Thoracic aorta (tissue), 2 donors: ENCODE results near the gene WDSUB1. TPM values are rescaled to one million over a fixed set of nuclear protein-coding genes. Genes with fewer than 3 reads are reported as not detected.

ENCODE experiments used
- ATAC-seq: fragments of 150-250 bp; one replicate; pipeline ENCODE4 v1.8.0; 2017; ENCODE audit warnings: low read depth; ENCODE audit not compliant: insufficient number of reproducible peaks, low FRiP score
- DNase-seq: peaks from one replicate; pipeline ENCODE4 v3.0.0-alpha.2; 2020; ENCODE audit warnings: low spot score
- H3K27ac ChIP-seq, 2 donors: fragments of 200-600 bp; sonication (generic); 1 replicate in 1 of 2; 2 replicates in 1 of 2; pipeline ENCODE4 v1.5.1; 2016; ENCODE audit warnings: mild to moderate bottlenecking in 2 of 2, moderate library complexity in 2 of 2
- H3K27me3 ChIP-seq: fragments of 200-600 bp; sonication (generic); replicated peaks from 2 replicates; pipeline ENCODE4 v1.6.0; 2016; ENCODE audit warnings: mild to moderate bottlenecking; ENCODE audit not compliant: insufficient read depth
- H3K36me3 ChIP-seq: fragments of 200-600 bp; sonication (generic); one replicate; pipeline ENCODE4 v1.5.1; 2016
- H3K4me1 ChIP-seq, 2 donors: fragments of 200-600 bp; sonication (generic); 1 replicate in 1 of 2; 2 replicates in 1 of 2; pipeline versions ENCODE4 v1.5.1 to v1.6.0; 2016; ENCODE audit warnings: low read depth in 2 of 2, mild to moderate bottlenecking in 1 of 2; ENCODE audit not compliant: control insufficient read depth in 1 of 2
- H3K4me3 ChIP-seq: fragments of 200-600 bp; sonication (generic); 2 replicates; pipeline ENCODE4 v1.5.1; 2016; ENCODE audit warnings: mild to moderate bottlenecking
- H3K9me3 ChIP-seq: fragments of 200-600 bp; sonication (generic); 2 replicates; pipeline ENCODE4 v1.5.1; 2016
- CTCF ChIP-seq: fragments of 200-600 bp; sonication (generic); IDR thresholded peaks from one replicate; pipeline ENCODE4 v1.5.1; 2019; ENCODE audit warnings: antibody characterized with exemption
- total RNA-seq, 2 donors: library from RNA; depleted of rRNA; stranded (reverse); fragments of >200 nt; gene quantifications; one replicate each; pipeline versions ENCODE4 v1.1.0 to v1.2.3, GENCODE V29; 2016

The WDSUB1 gene
- total RNA-seq, 2 donors from 2014 or later, result 3.5 to 11.2 TPM

- Histone ChIP-seq H3K27me3 (no peaks in the 10 kb centered on the region), H3K4me3 (no peak overlapping the region), H3K27ac (no peak overlapping the region), H3K4me1 (no peaks in the 10 kb centered on the region), H3K36me3 (peaks cover 2% of the 10 kb centered on the region), H3K9me3 (no peaks in the 10 kb centered on the region)
- no peak for TF ChIP-seq CTCF
- no peak for DNase-seq
- no peak for ATAC-seq
Measured at GRCh38 chr2:159256159-159256558, 30.3 kb downstream of the WDSUB1 start.

GRCh38 chr2:159252905-159253304, 33.6 kb downstream of the WDSUB1 start:
- no peak overlapping the region for H3K27ac ChIP-seq
- TF ChIP-seq CTCF, result no peak
- DNase-seq (no peak), ATAC-seq (no peak)
- H3K4me3 ChIP-seq, result no peak overlapping the region
- H3K36me3 ChIP-seq, result peaks cover 2% of the 10 kb centered on the region
- no peaks in the 10 kb centered on the region for H3K27me3 ChIP-seq
- peaks cover 7 to 11% of the 10 kb centered on the region in 2 donors for H3K4me1 ChIP-seq
- H3K9me3 ChIP-seq, result no peaks in the 10 kb centered on the region

- no peak for TF ChIP-seq CTCF
- H3K9me3 ChIP-seq, result no peaks in the 10 kb centered on the region
- H3K27me3 ChIP-seq, result no peaks in the 10 kb centered on the region
- H3K4me1 ChIP-seq, result peaks cover 7 to 11% of the 10 kb centered on the region in 2 donors
- ATAC-seq (no peak), DNase-seq (no peak)
- H3K36me3 ChIP-seq, result no peaks in the 10 kb centered on the region
- no peak overlapping the region for H3K4me3 ChIP-seq
- H3K27ac ChIP-seq, result peak overlapping the region in 1 of 2 donors; percentile 84
Measured at GRCh38 chr2:159251296-159252173, 35.0 kb downstream of the WDSUB1 start.

- ATAC-seq (peak; percentile 58), DNase-seq (peak; percentile 43)
Measured at GRCh38 chr2:159249990-159250715, 36.4 kb downstream of the WDSUB1 start.

More at GRCh38 chr2:159249990-159250715, 36.4 kb downstream of the WDSUB1 start:
- TF ChIP-seq CTCF, result no peak
- H3K36me3 ChIP-seq, result no peaks in the 10 kb centered on the region
- no peaks in the 10 kb centered on the region for H3K9me3 ChIP-seq
- peak overlapping the region; percentile 51 for H3K4me3 ChIP-seq
- no peaks in the 10 kb centered on the region for H3K27me3 ChIP-seq
- peak overlapping the region; percentile 78 to 84 for H3K27ac ChIP-seq
- peaks cover 7 to 11% of the 10 kb centered on the region in 2 donors for H3K4me1 ChIP-seq
